Fibroblast of villous mesenchyme (primary cell): ENCODE measurements around the gene GCGR. TPM values are rescaled to one million over a fixed set of nuclear protein-coding genes. Genes with fewer than 3 reads are reported as not detected.

Source experiments
- DNase-seq: peaks from one replicate; pipeline ENCODE4 v3.0.0-alpha.2; 2010; ENCODE audit warnings: low read depth
- H3K4me3 ChIP-seq: 2 replicates; pipeline ENCODE4 v1.5.1; 2011; ENCODE audit warnings: low read depth, mild to moderate bottlenecking, low read length
- total RNA-seq: library from RNA; depleted of rRNA; stranded (reverse); fragments of >200 nt; gene quantifications from 2 replicates; pipeline ENCODE4 v1.2.3, GENCODE V29; 2012
- TF ChIP-seq, protein P1 (sequence below): IDR thresholded peaks from 2 replicates; pipeline ENCODE4 v1.5.1; 2012; ENCODE audit warnings: low read depth, mild to moderate bottlenecking, low read length; ENCODE audit not compliant: insufficient read depth

GCGR gene
- total RNA-seq, 1 donor = not detected

GRCh38 chr17:81852237-81852636, 48.3 kb downstream of the GCGR start:
- DNase-seq = no peak
- TF ChIP-seq, protein P1, sequence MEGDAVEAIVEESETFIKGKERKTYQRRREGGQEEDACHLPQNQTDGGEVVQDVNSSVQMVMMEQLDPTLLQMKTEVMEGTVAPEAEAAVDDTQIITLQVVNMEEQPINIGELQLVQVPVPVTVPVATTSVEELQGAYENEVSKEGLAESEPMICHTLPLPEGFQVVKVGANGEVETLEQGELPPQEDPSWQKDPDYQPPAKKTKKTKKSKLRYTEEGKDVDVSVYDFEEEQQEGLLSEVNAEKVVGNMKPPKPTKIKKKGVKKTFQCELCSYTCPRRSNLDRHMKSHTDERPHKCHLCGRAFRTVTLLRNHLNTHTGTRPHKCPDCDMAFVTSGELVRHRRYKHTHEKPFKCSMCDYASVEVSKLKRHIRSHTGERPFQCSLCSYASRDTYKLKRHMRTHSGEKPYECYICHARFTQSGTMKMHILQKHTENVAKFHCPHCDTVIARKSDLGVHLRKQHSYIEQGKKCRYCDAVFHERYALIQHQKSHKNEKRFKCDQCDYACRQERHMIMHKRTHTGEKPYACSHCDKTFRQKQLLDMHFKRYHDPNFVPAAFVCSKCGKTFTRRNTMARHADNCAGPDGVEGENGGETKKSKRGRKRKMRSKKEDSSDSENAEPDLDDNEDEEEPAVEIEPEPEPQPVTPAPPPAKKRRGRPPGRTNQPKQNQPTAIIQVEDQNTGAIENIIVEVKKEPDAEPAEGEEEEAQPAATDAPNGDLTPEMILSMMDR = no peak
- H3K4me3 ChIP-seq = no peak overlapping the region

GRCh38 chr17:81854974-81855774, 51.2 kb downstream of the GCGR start:
- no peak overlapping the region for H3K4me3 ChIP-seq
- TF ChIP-seq, protein P1 = no peak
- DNase-seq = no peak

GRCh38 chr17:81858170-81858966, 54.4 kb downstream of the GCGR start:
- TF ChIP-seq, protein P1 = no peak
- no peak for DNase-seq
- peak overlapping the region; percentile 71 for H3K4me3 ChIP-seq

GRCh38 chr17:81858967-81859905, 55.3 kb downstream of the GCGR start:
- TF ChIP-seq, protein P1 = no peak
- H3K4me3 ChIP-seq = peak overlapping the region; percentile 71
- DNase-seq = peak; percentile 82

- TF ChIP-seq, protein P1 = no peak
- DNase-seq = no peak
- peak within 1 kb of the TSS; percentile 75 for H3K4me3 ChIP-seq
These were observed 56.2 kb downstream of the GCGR start, which contains the start of gene P4HB for GRCh38 chr17:81859906-81860755. Gene P4HB (minus strand): TSS chr17:81860535. CDS start chr17:81860471, 64 bp downstream.
